Fibroblast of skin of abdomen (primary cell): ENCODE measurements around the gene SH2D1B. TPM values are rescaled to one million over a fixed set of nuclear protein-coding genes. Genes with fewer than 3 reads are reported as not detected.
"Not testable (repeated sequence)": the region's sequence is repeated elsewhere in the genome, so short reads cannot be mapped to it uniquely, and the experiment has no call there.

Source experiments
- DNase-seq: peaks from one replicate; pipeline ENCODE4 v3.0.0-alpha.2; 2013
- polyA plus RNA-seq, 2 experiments: library from polyadenylated mRNA; unstranded; fragments of 120-200 nt; gene quantifications; one replicate each; pipeline ENCODE4 v1.2.1, GENCODE V29; 2013; ENCODE audit not compliant: insufficient read length in 2 of 2

SH2D1B gene
- polyA plus RNA-seq (2013, experiment 1 of 2; ENCODE audit: insufficient read length), result not detected
- polyA plus RNA-seq (2013, experiment 2 of 2; ENCODE audit: insufficient read length), result not detected

- no peak for DNase-seq
Measured at GRCh38 chr1:162412002-162412401, at the start of gene SH2D1B. TSS of gene SH2D1B (minus strand) at chr1:162412136. CDS start at chr1:162412016, 120 bp downstream.

- DNase-seq, result peak; percentile 62
Measured at GRCh38 chr1:162458236-162458635, 46.3 kb upstream of the SH2D1B start.

GRCh38 chr1:162456323-162456722 lies 44.4 kb upstream of the SH2D1B start:
- DNase-seq, result no peak

GRCh38 chr1:162454361-162454760 lies 42.4 kb upstream of the SH2D1B start:
- not testable (repeated sequence) for DNase-seq

- DNase-seq, result no peak
Measured at GRCh38 chr1:162446946-162447345, 35.0 kb upstream of the SH2D1B start.

GRCh38 chr1:162444903-162445302 lies 33.0 kb upstream of the SH2D1B start:
- no peak for DNase-seq

- not testable (repeated sequence) for DNase-seq
Measured at GRCh38 chr1:162432977-162433713, 21.2 kb upstream of the SH2D1B start.

GRCh38 chr1:162430583-162430982 lies 18.6 kb upstream of the SH2D1B start:
- no peak for DNase-seq

- no peak for DNase-seq
Measured at GRCh38 chr1:162422662-162423375, 10.9 kb upstream of the SH2D1B start.

GRCh38 chr1:162421258-162422164 lies 9.6 kb upstream of the SH2D1B start:
- DNase-seq, result no peak

GRCh38 chr1:162420120-162420519 lies 8.2 kb upstream of the SH2D1B start:
- no peak for DNase-seq

GRCh38 chr1:162419450-162419931 lies 7.6 kb upstream of the SH2D1B start:
- peak; percentile 8 for DNase-seq

- not testable (repeated sequence) for DNase-seq
Measured at GRCh38 chr1:162418584-162418983, 6.6 kb upstream of the SH2D1B start.

- DNase-seq, result no peak
Measured at GRCh38 chr1:162417650-162418049, 5.7 kb upstream of the SH2D1B start.

- no peak for DNase-seq
Measured at GRCh38 chr1:162416909-162417308, 5.0 kb upstream of the SH2D1B start.

GRCh38 chr1:162416215-162416614 lies 4.3 kb upstream of the SH2D1B start:
- DNase-seq, result no peak

GRCh38 chr1:162407539-162407938 lies 4.4 kb downstream of the SH2D1B start:
- no peak for DNase-seq

- no peak for DNase-seq
Measured at GRCh38 chr1:162406811-162407210, 5.1 kb downstream of the SH2D1B start.

GRCh38 chr1:162405800-162406199 lies 6.1 kb downstream of the SH2D1B start:
- DNase-seq, result no peak

GRCh38 chr1:162404550-162405160 lies 7.3 kb downstream of the SH2D1B start:
- DNase-seq, result peak; percentile 48

- no peak for DNase-seq
Measured at GRCh38 chr1:162400790-162401355, 11.1 kb downstream of the SH2D1B start.
